ENCODE data around the gene APBB2.

GRCh38 chr4:41074215-41074614 lies 140.1 kb downstream of the APBB2 start:
- TF ChIP-seq CTCF (IDR thresholded peaks at IDR 0.05; ENCODE audit: low read depth, low read length) (no peak), POLR2A (IDR thresholded peaks at IDR 0.05; ENCODE audit: extremely low read depth, insufficient read length) (no peak), MYC (IDR thresholded peaks at IDR 0.05; ENCODE audit: low read depth, low read length) (no peak)

All from NB4 (cell line).